DMS 273 (cell line): ENCODE data around the gene SVIL.
A peak's percentile ranks its signal among the peaks of the same experiment; 100 is the strongest.
"Not testable (repeated sequence)": the region's sequence is repeated elsewhere in the genome, so short reads cannot be mapped to it uniquely, and the experiment has no call there.

ENCODE experiments used
- DNase-seq: peaks from one replicate; lab custom pipeline; 2025; ENCODE audit not compliant: unreplicated experiment; lab: John Stamatoyannopoulos, UW

Gene SVIL

DNA sequence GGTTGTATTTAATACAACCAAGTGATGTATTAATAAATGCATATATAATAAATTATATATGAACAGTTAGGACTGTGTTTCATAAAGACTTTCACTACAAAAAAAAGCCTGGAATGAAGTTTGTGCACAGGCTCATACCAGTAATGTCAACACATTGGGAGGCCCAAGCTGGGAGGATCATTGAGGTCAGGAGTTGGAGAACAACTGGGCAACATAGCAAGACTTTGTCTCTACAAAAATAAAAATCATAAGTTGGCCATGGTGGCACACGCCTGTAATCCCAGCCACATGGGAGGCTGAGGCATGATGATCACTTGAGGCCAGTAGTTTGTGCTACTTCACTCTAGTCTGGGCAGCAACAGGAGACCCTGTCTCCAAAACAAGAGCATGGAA is 15.8 kb upstream of the SVIL start:
- no peak for DNase-seq

DNA sequence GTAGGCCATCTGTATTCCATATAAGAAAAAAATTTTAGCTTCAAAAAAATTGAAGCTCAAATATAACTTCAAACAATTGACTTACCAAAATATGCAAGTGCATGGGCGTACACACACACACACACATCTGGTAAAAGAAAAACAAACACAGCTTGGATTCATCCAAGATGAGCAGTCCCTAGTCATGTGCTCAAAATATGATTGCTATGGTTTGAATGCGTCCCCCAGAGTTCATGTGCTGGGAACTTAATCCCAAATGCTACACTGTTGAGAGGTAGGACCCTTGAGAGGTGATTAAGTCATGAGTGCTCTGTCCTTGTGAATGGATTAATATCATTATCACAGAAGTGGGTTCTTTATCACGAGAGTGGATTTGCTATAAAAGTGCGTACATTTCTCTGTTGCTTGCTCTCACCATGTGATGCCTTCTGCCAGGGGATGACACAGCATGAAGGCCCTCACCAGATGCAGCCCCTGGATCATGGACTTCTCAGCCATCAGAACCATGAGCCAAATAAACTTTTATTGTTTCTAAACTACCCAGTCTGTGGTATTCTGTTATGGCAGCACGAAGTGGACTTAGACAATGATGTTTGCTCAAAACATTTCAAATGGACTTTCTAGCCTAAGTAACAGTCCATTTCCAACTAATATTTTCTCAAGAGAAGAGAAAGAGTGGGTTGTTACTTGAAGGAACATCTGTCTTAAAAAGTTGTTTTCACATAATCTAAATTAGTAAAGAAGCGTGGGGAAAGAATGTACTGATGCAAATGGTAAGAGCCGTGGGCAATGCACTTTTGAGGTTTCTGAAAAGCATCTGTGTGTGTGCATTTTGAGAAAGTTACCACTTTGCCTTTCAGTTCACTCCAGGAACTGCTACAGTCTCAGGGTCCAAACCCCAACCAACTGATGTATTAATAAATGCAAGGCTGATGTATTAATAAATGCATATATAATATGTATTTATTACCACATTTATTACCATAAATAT is 15.1 kb upstream of the SVIL start:
- DNase-seq: no peak

DNA sequence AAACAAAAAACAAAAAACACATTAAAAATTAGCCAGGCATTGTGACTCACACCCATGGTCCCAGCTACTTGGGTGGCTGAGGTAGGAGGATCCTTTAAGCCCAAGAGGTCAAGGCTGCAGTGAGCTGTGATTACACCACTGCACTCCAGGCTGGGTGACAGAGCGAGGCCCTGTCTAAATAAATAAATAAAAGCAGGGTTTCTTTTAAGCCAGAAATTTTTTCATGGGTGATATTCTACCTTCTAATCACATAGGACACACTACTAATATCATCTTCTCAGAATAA is 14.2 kb upstream of the SVIL start:
- no peak for DNase-seq

DNA sequence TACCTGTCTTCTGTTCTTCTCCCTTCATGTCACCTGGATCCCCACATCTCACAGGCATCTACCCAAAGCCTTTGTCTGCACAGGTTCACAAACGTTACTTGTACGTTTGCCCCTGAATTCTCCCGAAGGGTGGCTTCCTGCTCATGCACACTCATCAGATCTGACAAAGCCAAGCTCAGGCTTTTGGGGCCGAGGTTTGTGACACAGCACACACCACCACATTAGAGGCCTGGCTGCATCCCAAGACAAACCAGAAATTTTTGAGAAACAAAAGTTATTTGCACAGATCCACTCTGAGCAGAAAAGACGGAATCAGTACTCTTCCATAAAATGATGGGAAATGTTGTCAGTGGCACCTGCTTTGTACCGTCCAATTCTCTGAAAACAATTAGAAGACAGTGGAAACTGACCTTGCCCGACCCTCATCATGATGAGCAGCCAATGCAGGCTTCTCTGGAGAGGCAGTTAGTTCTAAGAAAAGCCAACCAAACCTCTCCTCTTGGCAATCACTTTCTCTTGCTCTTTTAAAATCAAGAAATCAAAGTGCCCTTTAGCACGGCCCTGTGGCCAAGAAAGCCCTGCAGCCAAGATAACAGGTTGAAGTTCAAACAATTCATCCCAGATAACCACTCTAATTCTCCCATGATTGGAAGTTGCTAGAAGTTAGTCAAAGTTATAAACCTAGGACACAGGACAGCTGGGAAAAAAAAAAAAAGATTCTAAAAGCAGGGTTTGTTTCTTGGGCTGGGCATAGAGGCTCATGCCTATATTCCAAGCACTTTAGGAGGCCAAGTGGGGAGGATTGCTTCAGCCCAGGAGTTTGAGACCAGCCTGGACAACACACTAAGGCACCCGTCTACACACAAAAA is 13.6 kb upstream of the SVIL start:
- no peak for DNase-seq

DNA sequence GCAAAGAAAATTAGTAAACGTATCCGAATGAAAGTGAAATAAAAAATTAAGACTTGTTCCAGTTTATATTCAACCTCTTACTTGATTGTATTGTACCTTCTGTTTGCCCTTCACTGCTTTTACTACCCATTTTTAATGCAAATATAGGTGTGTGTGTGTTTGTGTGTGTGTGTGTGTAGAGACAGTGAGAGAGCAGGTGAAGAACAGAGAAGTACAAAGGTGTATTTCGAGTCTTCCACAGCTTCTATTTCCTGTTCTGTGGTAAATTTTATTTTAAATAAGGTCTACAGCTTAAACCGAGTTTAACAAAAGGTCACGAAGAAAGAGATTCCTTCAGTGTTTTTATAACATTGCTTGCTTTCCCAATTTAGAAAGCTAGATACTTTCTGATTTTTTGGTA is 12.7 kb upstream of the SVIL start:
- no peak for DNase-seq

DNA sequence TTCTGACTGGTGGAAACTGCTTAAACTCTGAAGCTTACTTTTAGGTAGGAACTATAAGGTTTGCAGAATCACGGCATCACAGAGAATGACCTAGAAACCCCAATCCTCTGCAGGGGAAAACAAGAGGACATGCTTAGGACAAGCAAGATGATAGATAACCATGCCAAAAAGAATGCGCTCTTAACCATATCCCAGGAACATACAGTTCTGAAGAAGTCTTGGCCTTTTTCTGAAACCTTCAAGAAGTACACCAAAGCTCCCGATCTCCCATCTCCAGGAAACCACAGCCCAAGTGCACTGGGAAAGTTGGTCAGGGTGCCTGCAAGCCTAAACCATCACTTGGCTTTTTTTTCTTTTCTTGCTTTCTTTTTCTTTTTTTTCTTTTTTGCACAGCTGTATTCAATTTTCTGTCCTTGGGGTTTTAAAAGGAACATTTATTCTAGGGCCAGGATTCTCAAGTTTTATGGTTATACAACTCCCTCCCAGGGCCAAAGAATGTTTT is 12.2 kb upstream of the SVIL start:
- peak; percentile 29 for DNase-seq

DNA sequence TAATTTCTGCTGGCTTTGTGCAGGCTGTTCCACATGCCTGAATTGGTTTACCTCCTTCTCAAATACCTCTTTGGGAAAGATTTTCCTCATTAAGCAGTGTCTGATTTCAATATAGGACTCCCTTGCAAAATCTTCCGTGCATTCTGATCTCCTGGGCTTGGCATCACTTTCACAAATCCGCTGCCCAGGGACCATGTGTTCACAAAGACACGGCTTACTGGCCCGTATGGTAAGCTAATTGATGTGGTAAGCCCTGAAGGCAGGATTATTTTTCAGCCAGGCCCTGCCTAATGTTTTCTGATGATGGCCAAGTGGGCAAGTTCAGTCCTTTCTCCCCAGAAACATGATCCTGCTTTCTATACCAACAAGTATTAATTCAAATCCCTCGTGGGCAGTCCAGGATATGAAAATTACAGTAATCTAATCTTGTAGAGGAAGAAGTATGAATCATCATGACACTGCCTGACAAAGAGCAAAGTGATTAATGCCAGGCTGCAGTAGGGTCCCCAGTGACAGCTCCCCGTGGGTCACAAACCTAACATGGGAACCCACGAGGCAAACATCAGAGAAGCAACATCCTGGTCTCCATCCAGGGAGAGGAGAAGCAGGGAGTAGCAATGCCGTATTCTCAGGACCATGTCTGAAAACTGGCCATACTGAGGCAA is 11.6 kb upstream of the SVIL start:
- peak; percentile 91 for DNase-seq

DNA sequence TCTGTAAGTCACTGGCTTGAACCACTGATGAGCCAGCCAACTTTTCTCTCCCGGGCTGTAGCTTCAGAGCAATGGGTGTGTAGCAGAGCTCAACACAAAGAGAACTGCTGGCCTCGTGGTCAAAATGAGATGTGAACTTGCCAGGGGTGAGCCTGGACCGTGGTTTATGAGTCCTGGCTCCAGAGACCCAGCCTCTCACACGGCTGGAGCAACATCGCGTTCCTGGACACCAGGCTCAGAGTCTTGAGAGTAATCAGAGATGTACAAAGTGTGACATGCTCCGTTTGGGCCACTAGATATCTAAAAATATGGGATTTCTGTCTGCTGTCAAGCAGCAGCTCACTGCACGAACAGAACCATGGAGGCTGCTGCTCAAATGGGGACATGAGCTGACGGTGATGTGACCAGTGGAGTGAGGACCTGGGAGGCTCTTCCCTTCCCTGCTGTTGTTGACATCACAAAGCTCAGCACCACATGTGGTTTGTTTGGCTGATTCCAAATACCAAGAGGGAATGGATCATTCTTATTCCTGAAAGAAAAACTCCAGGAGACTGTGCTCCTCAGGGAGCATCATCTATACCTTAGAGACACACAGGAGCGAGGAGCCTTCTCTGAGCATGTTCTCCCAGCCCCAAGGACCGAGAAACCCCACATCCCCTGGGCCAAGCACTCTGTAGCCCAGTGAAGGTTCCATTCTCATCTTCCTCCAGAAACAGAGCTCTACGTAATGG is 9.2 kb upstream of the SVIL start:
- DNase-seq: no peak

DNA sequence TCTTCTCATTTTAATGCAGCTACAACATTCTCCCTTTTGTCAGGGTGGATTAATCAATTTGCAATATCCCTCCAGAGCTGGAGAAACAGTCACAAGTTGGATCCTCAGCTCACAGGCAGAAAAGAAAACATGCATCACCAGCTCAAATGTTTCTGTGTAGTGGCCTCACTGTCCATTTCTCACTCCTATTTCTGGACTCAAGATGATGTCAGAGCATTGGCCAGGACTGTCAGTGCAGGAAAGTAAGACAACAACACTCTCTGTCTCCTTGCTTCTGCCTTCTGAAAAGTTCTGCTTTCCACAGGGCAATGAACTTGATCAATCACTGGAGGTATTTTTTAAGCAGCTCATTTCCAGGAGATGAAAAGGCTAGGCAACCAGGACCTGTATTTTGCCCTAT is 8.2 kb upstream of the SVIL start:
- DNase-seq: no peak

DNA sequence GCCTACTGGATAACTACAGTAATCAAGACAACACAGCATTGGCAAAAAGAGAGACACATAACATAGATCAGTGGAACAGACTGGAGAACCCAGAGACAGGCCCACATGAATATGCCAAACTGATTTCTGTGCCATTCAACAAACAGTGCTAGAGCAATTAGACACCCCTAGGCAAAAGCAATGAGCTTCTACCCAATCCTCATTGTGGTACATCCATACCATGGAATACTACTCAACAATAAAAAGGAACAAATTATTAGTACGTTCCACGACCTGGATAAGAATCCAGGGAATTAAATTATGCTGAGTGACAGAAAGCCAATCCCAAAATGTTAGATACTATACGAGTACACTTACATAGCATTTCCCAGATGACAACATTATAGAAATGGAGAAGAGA is 2.8 kb upstream of the SVIL start:
- DNase-seq: no peak

DNA sequence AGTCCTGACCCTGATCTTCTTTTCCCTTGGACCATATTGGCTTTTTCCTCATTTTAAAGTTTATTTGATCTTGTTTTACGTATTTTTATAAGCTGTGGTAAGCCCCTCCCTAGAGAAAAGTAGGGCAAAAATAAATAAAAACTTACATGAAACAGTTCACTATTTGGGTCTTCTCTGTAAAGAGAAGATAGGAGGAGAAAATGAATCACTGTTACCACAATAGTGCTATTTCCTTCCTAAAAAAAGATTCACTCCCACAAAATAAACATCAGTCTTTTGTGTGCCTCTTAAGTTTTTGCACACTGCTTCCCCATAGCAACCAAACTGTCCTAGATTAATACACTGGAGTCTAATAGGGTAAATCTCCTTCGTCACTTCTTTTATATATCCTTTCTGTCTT is 1.4 kb upstream of the SVIL start:
- DNase-seq: no peak

DNA sequence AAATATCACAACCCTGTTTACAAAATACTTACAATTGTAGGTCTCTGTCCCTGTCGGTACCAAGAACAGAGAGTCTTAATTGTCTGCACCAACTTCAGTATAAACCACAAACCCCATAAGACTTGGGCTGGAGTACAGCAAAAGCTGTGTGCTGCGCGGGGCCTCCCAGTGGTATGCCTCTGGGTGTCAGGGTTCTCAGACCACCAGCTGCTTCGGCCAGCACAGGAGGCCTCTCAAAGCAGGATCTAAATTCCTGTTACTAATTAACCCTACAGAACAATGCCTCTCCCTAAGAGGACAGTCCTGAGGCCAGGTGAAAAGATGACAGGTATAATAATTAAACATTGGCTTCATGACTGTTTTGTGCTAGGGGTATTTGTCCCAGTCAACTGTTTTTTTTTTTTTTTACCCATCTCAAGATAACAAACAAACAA is 957 bp upstream of the SVIL start:
- DNase-seq: peak; percentile 14

DNA sequence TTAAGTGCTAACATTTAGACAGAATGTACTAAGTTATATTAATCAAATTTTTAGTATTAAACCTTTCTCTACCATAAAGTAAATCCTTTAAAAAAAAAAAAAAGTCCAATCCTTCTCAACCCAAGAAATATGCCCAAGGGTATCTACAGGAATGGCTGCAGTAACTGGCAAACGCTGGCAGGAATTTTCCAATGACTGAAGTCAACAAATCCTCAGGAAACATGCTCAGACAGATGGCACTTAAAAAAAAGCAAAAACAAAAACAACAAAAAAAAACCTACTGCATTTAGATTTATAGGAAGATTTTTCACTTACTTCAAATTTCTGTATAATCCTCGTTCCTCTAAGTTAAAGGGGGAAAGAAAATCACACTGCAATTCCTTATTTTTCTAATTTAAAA is 666 bp downstream of the SVIL start:
- peak; percentile 39 for DNase-seq

DNA sequence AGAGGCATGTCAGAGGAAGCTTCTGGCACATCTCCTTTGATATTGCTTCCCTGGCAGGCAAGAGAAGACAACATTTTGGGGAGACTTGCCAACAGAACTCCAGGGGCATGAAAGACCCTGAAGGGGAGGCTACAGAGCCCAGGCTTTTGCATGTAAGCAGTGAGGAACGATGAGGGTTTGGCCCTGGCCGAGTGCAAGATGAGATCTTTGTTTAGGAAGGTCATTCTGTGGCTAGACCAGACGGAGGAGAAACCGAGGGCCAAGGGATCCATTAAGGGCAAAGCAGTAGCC is 3.8 kb downstream of the SVIL start:
- DNase-seq: no peak

DNA sequence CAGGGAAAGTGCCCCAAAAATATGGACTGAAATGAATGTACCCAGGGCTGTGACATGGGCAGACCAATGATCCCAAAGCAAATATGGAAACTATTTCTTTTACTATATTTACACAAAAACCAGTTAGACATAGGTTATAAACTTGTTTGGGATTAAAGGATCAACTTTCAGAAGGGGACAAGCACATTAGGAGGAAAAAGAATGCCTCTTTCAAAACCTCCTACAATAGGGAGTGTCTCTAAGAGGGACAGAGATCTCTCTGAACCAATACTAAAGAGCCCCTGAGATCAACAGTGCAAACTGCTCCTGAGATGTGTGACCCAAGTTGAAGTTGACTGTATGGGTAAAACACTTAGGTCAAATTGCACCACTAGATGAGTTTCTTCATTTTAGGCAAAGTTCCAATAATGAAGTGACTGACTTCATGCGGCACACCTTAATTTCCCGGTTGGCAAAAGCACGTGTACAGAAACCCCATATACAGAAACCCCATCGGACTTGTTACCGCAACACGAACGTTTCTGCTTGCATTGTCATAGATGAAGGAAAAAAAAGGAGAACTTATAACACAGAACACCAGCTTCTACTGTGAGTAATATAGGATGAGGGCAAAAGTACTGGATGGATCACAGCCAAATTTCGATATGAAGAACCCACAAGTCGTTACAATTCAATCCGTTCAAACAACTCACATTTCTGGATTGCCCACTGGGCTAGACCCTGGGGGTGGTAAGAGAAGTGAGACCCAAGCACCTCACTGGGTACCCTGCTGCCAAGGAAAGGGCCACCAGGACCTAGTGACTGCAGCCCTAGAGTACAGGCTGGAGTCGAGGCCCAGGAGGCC is 4.3 kb downstream of the SVIL start:
- DNase-seq: no peak

DNA sequence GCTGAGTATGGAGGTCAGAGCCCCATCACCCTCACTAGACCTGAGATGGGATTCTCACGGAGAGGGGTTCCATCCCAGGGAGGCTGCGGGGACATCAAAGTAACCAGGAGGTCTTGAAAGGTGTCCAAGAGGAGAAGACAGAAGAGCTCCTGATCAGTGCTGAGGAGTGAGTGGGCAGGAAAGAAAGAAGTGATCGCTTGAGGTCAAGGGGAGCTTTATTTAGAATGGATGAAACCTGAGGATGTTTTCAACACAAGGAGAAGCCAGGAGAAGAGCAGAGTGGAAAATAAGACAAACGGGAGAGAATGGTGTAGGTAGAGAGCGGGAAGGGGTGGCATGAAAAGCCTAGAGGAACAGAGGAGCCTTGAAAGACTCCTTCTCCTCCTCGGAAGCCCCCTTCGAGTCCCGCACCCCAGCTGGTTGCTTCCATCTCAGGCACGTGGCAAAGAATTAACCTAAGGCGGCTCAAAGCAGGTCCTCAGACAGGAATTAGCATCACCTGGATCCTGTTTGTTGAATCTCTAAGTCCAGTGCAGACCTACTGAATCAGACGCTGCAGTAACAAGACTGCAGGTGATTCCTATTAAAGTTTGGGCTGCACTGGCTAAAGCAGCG is 5.8 kb downstream of the SVIL start:
- DNase-seq: no peak

DNA sequence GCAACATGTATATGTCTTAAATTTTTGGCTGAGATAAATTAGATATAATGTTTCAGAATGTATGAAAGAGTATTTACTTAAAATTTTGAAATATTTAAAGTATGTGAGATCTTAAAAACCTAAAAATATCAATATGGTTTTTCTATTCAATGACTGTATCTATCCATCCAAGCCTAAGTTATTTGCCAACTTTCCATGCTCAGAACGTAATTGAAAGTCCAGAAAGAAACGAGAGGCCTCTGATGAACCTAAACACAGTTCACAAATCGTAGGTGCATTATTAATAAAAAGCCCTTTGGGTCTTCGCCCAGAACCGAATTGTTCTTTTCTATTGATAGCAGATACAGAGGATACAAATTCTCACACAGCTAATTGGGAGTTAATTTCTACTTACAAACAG is 6.5 kb downstream of the SVIL start:
- DNase-seq: no peak

DNA sequence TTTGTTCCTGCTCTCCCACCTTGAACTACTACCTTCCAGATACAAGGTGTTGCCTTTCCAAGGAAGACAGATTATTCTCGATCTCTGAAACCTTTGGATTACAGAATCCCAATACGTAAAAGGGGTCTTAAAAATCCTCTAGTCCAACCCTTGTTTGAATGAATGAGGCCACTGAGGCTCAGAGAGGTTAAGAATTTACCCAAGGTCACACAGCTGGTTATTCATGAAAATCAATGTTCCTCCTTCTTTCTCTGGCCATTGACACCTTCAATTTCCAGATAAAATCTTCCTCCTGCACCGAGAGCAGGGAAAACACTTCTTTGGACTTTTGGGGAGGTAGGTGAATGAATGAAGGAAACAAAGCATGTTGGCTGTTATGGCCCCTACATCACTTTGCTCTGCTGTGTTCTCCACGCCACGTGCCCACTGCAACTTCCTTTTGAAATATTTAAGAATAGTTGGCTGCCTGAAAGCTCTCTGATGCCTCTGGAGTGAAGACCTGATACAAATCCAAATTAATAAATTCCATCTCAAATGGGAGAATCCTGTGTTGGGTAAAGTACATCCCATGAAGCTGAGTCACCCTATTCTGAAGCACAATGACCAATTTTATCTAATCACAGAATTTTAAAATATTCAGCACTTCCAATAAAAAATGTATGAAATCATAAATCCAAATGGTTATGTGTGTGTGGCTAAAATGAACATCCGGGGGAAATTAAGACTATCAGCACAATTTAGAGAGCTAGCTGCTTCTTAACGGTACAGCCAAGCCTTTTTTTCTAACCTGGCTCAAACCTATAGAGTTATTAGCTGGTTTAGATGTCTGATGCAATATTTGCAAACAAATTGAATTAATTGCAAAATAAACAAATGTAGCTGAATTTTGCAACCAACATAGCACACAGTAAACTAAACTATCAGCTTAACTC is 7.3 kb downstream of the SVIL start:
- no peak for DNase-seq

DNA sequence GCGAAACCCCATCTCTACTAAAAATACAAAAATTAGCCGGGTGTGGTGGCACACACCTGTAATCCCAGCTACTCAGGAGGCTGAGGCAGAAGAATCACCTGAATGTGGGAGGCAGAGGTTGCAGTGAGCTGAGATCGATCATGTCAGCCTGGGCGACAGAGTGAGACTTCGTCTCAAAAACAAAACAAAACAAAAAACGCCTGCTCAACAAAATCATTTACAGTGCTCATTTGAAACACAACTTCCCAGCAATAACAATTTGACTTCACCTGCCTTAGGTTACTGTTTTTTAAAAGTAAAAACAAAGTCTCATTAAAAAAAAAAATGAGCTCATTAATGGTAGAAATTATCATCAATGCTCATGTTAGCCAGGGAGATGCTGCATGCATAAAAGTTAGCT is 10.4 kb downstream of the SVIL start:
- DNase-seq: not testable (repeated sequence)
